Mucosa of stomach (tissue), 1 donor: ENCODE data around the gene KPNA3.
"Not testable (repeated sequence)": the region's sequence is repeated elsewhere in the genome, so short reads cannot be mapped to it uniquely, and the experiment has no call there.

Experiments
- H3K27me3 ChIP-seq: one replicate; pipeline ENCODE4 v1.7.0; 2013; ENCODE audit warnings: mild to moderate bottlenecking, low read length; ENCODE audit not compliant: control insufficient read depth, insufficient read depth
- H3K36me3 ChIP-seq: one replicate; pipeline ENCODE4 v1.7.0; 2013; ENCODE audit warnings: low read length; ENCODE audit not compliant: control insufficient read depth, insufficient read depth
- H3K4me1 ChIP-seq: one replicate; pipeline ENCODE4 v1.7.0; 2013; ENCODE audit warnings: mild to moderate bottlenecking, low read length; ENCODE audit not compliant: control insufficient read depth, insufficient read depth
- H3K4me3 ChIP-seq: one replicate; pipeline ENCODE4 v1.7.0; 2013; ENCODE audit warnings: low read length
- H3K9ac ChIP-seq: one replicate; pipeline ENCODE4 v1.7.0; 2013; ENCODE audit warnings: mild to moderate bottlenecking, low read length, moderate library complexity
- H3K9me3 ChIP-seq: one replicate; pipeline ENCODE4 v1.7.0; 2013; ENCODE audit warnings: mild to moderate bottlenecking, low read length, moderate library complexity; ENCODE audit not compliant: control insufficient read depth
- donor health status: Pancreatic carcinoma.

KPNA3 gene

GRCh38 chr13:49827336-49827735 lies 34.9 kb upstream of the KPNA3 start:
- Histone ChIP-seq H3K4me3 (no peak overlapping the region), H3K27me3 (no peaks in the 10 kb centered on the region), H3K4me1 (no peaks in the 10 kb centered on the region), H3K9ac (no peak overlapping the region), H3K9me3 (no peaks in the 10 kb centered on the region), H3K36me3 (no peaks in the 10 kb centered on the region)

- Histone ChIP-seq H3K27me3 (peaks cover 3% of the 10 kb centered on the region), H3K9ac (no peak overlapping the region), H3K4me3 (no peak overlapping the region)
These were observed 28.9 kb upstream of the KPNA3 start for GRCh38 chr13:49821216-49822009.

GRCh38 chr13:49820591-49821215 lies 28.2 kb upstream of the KPNA3 start:
- Histone ChIP-seq H3K4me3 (no peak overlapping the region), H3K36me3 (no peaks in the 10 kb centered on the region), H3K9ac (no peak overlapping the region), H3K9me3 (no peaks in the 10 kb centered on the region), H3K27me3 (peaks cover 5% of the 10 kb centered on the region), H3K4me1 (peaks cover 8% of the 10 kb centered on the region)

More at GRCh38 chr13:49821216-49822009, 28.9 kb upstream of the KPNA3 start:
- Histone ChIP-seq H3K9me3 (no peaks in the 10 kb centered on the region), H3K4me1 (peaks cover 8% of the 10 kb centered on the region), H3K36me3 (no peaks in the 10 kb centered on the region)

GRCh38 chr13:49816047-49816446 lies 23.6 kb upstream of the KPNA3 start:
- H3K9ac ChIP-seq, H3K4me3 ChIP-seq, H3K27me3 ChIP-seq, H3K9me3 ChIP-seq, H3K4me1 ChIP-seq, H3K36me3 ChIP-seq: not testable (repeated sequence)

GRCh38 chr13:49814551-49815270 lies 22.2 kb upstream of the KPNA3 start:
- no peaks in the 10 kb centered on the region for H3K9me3 ChIP-seq
- H3K36me3 ChIP-seq: no peaks in the 10 kb centered on the region
- H3K4me3 ChIP-seq: no peak overlapping the region
- no peaks in the 10 kb centered on the region for H3K4me1 ChIP-seq
- no peak overlapping the region for H3K9ac ChIP-seq
- H3K27me3 ChIP-seq: peaks cover 4% of the 10 kb centered on the region

- Histone ChIP-seq H3K36me3 (no peaks in the 10 kb centered on the region), H3K4me3 (no peak overlapping the region), H3K4me1 (no peaks in the 10 kb centered on the region), H3K27me3 (peaks cover 4% of the 10 kb centered on the region), H3K9ac (no peak overlapping the region), H3K9me3 (no peaks in the 10 kb centered on the region)
These were observed 20.3 kb upstream of the KPNA3 start for GRCh38 chr13:49812812-49813211.

- no peaks in the 10 kb centered on the region for H3K4me1 ChIP-seq
- no peaks in the 10 kb centered on the region for H3K36me3 ChIP-seq
- H3K9me3 ChIP-seq: no peaks in the 10 kb centered on the region
- H3K4me3 ChIP-seq: no peak overlapping the region
- peaks cover 4% of the 10 kb centered on the region for H3K27me3 ChIP-seq
- no peak overlapping the region for H3K9ac ChIP-seq
These were observed 19.0 kb upstream of the KPNA3 start for GRCh38 chr13:49811527-49811908.

- no peak overlapping the region for H3K4me3 ChIP-seq
- H3K27me3 ChIP-seq: peaks cover 3% of the 10 kb centered on the region
- H3K9ac ChIP-seq: no peak overlapping the region
- no peaks in the 10 kb centered on the region for H3K4me1 ChIP-seq
- H3K36me3 ChIP-seq: no peaks in the 10 kb centered on the region
- H3K9me3 ChIP-seq: no peaks in the 10 kb centered on the region
These were observed 18.4 kb upstream of the KPNA3 start for GRCh38 chr13:49810567-49811526.

GRCh38 chr13:49807681-49808080 lies 15.2 kb upstream of the KPNA3 start:
- Histone ChIP-seq H3K36me3 (no peaks in the 10 kb centered on the region), H3K9ac (no peak overlapping the region), H3K9me3 (no peaks in the 10 kb centered on the region), H3K27me3 (no peaks in the 10 kb centered on the region), H3K4me1 (no peaks in the 10 kb centered on the region), H3K4me3 (no peak overlapping the region)

- Histone ChIP-seq H3K9me3 (no peaks in the 10 kb centered on the region), H3K9ac (no peak overlapping the region)
These were observed 13.6 kb upstream of the KPNA3 start for GRCh38 chr13:49806126-49806536.

GRCh38 chr13:49803047-49803446 lies 10.6 kb upstream of the KPNA3 start:
- H3K9ac ChIP-seq, H3K27me3 ChIP-seq, H3K9me3 ChIP-seq, H3K4me1 ChIP-seq, H3K36me3 ChIP-seq, H3K4me3 ChIP-seq: not testable (repeated sequence)

More at GRCh38 chr13:49806126-49806536, 13.6 kb upstream of the KPNA3 start:
- no peaks in the 10 kb centered on the region for H3K27me3 ChIP-seq
- no peaks in the 10 kb centered on the region for H3K4me1 ChIP-seq
- no peaks in the 10 kb centered on the region for H3K36me3 ChIP-seq
- no peak overlapping the region for H3K4me3 ChIP-seq
